Osteocyte (in vitro differentiated cells): ENCODE measurements around the gene MTX1. TPM values are rescaled to one million over a fixed set of nuclear protein-coding genes. Genes with fewer than 3 reads are reported as not detected.
"Not testable (repeated sequence)": the region's sequence is repeated elsewhere in the genome, so short reads cannot be mapped to it uniquely, and the experiment has no call there.

Experiments used
- DNase-seq: peaks from one replicate; pipeline ENCODE4 v3.0.0; 2021; ENCODE audit warnings: mixed read lengths; ENCODE audit not compliant: unreplicated experiment; ENCODE audit errors: extremely low spot score
- H3K27ac Mint-ChIP-seq: one replicate; pipeline ENCODE4 v1.8.0; 2021; ENCODE audit warnings: mild to moderate bottlenecking, mixed read lengths; ENCODE audit not compliant: unreplicated experiment
- H3K27me3 Mint-ChIP-seq: one replicate; pipeline ENCODE4 v1.8.0; 2021; ENCODE audit warnings: mixed read lengths; ENCODE audit not compliant: unreplicated experiment
- H3K36me3 Mint-ChIP-seq: one replicate; pipeline ENCODE4 v1.8.0; 2021; ENCODE audit warnings: mixed read lengths; ENCODE audit not compliant: unreplicated experiment
- H3K4me1 Mint-ChIP-seq: one replicate; pipeline ENCODE4 v1.8.0; 2021; ENCODE audit warnings: mixed read lengths; ENCODE audit not compliant: unreplicated experiment
- H3K4me3 Mint-ChIP-seq: one replicate; pipeline ENCODE4 v1.8.0; 2021; ENCODE audit warnings: mild to moderate bottlenecking, moderate library complexity, mixed read lengths; ENCODE audit not compliant: unreplicated experiment
- H3K9me3 Mint-ChIP-seq: one replicate; pipeline ENCODE4 v1.8.0; 2021; ENCODE audit warnings: mixed read lengths; ENCODE audit not compliant: unreplicated experiment
- CTCF ChIP-seq: fragments of 200-600 bp; sonication (generic); IDR thresholded peaks from 2 replicates; pipeline ENCODE4 v1.5.0; 2021; ENCODE audit warnings: antibody characterized with exemption, mild to moderate bottlenecking, moderate library complexity
- total RNA-seq: library from RNA; stranded (reverse); gene quantifications from 2 replicates; pipeline ENCODE4 v1.2.1, GENCODE V29; 2021

The MTX1 gene
- total RNA-seq, 1 donor from 2014 or later: 33.2 TPM

GRCh38 chr1:155227261-155228095, 19.0 kb downstream of the MTX1 start:
- Mint-ChIP-seq H3K4me1 (peaks cover 45% of the 10 kb centered on the region), H3K4me3 (peak overlapping the region; percentile 82)

GRCh38 chr1:155228096-155228427, 19.6 kb downstream of the MTX1 start:
- no peak for DNase-seq
- Mint-ChIP-seq H3K27ac (peak overlapping the region; percentile 93), H3K27me3 (no peaks in the 10 kb centered on the region), H3K9me3 (no peaks in the 10 kb centered on the region), H3K4me1 (peaks cover 48% of the 10 kb centered on the region), H3K36me3 (no peaks in the 10 kb centered on the region), H3K4me3 (peak overlapping the region; percentile 82)
- no peak for TF ChIP-seq CTCF

More at GRCh38 chr1:155227261-155228095, 19.0 kb downstream of the MTX1 start:
- Mint-ChIP-seq H3K36me3 (no peaks in the 10 kb centered on the region), H3K27ac (peak overlapping the region; percentile 93), H3K9me3 (no peaks in the 10 kb centered on the region), H3K27me3 (no peaks in the 10 kb centered on the region)
- DNase-seq: peak; percentile 99
- no peak for TF ChIP-seq CTCF

- peaks cover 27% of the 10 kb centered on the region for H3K4me1 Mint-ChIP-seq
- not testable (repeated sequence) for DNase-seq, H3K9me3 Mint-ChIP-seq, H3K27me3 Mint-ChIP-seq, H3K27ac Mint-ChIP-seq, H3K4me3 Mint-ChIP-seq, H3K36me3 Mint-ChIP-seq
Observed at GRCh38 chr1:155231302-155231701, 22.8 kb downstream of the MTX1 start.

- H3K9me3 Mint-ChIP-seq, H3K27me3 Mint-ChIP-seq, DNase-seq, H3K4me3 Mint-ChIP-seq: not testable (repeated sequence)
- peaks cover 19% of the 10 kb centered on the region for H3K4me1 Mint-ChIP-seq
- H3K27ac Mint-ChIP-seq: peak overlapping the region; percentile 66
- H3K36me3 Mint-ChIP-seq: peaks cover 12% of the 10 kb centered on the region
Observed at GRCh38 chr1:155232001-155232978, 23.8 kb downstream of the MTX1 start.

- not testable (repeated sequence) for H3K4me3 Mint-ChIP-seq, DNase-seq, H3K27ac Mint-ChIP-seq, H3K9me3 Mint-ChIP-seq, H3K27me3 Mint-ChIP-seq
- Mint-ChIP-seq H3K36me3 (peaks cover 14% of the 10 kb centered on the region), H3K4me1 (peaks cover 15% of the 10 kb centered on the region)
Observed at GRCh38 chr1:155233502-155233901, 25.0 kb downstream of the MTX1 start.

GRCh38 chr1:155235375-155235774, 26.9 kb downstream of the MTX1 start:
- not testable (repeated sequence) for H3K9me3 Mint-ChIP-seq, H3K4me3 Mint-ChIP-seq, H3K27ac Mint-ChIP-seq

More at GRCh38 chr1:155235375-155235774, 26.9 kb downstream of the MTX1 start:
- not testable (repeated sequence) for H3K27me3 Mint-ChIP-seq, DNase-seq
- H3K4me1 Mint-ChIP-seq: peaks cover 21% of the 10 kb centered on the region
- H3K36me3 Mint-ChIP-seq: peaks cover 17% of the 10 kb centered on the region
